ENCODE results near the gene ABL1.

Gene ABL1

GRCh38 chr9:130930804-130931349 is 95.8 kb downstream of the ABL1 start:
- Histone ChIP-seq H3K4me3 (ENCODE audit: low read length) (no peak overlapping the region), H3K4me2 (ENCODE audit: low read depth, low read length) (no peak overlapping the region), H3K9me3 (replicated peaks; ENCODE audit: insufficient read depth, low read length) (no peaks in the 10 kb centered on the region), H3F3A (ENCODE audit: insufficient read depth, low read length) (no peaks in the 10 kb centered on the region), H3K27me3 (replicated peaks; ENCODE audit: insufficient read depth, low read length) (peaks cover 97% of the 10 kb centered on the region), H3K27ac (ENCODE audit: low read length) (no peak overlapping the region), H4K20me1 (ENCODE audit: insufficient read depth, low read length) (no peaks in the 10 kb centered on the region), H3K4me1 (ENCODE audit: low read length) (no peaks in the 10 kb centered on the region), H2AFZ (ENCODE audit: low read length) (no peak overlapping the region), H3K79me2 (ENCODE audit: low read length) (no peaks in the 10 kb centered on the region), H3K9me2 (replicated peaks; ENCODE audit: insufficient read depth, low read length) (no peaks in the 10 kb centered on the region), H3K9ac (ENCODE audit: low read length) (no peak overlapping the region), H3K36me3 (replicated peaks; ENCODE audit: insufficient read depth, low read length) (no peaks in the 10 kb centered on the region)
- TF ChIP-seq CTCF (IDR thresholded peaks at IDR 0.05; ENCODE audit: low read length), result no peak
- TF ChIP-seq EZH2phosphoT487 (IDR thresholded peaks at IDR 0.05; ENCODE audit: low read length), result no peak
- no peak for TF ChIP-seq EZH2 (optimal IDR thresholded peaks at IDR 0.05; ENCODE audit: low read depth, low read length)
- DNase-seq, result no peak

- Histone ChIP-seq H4K20me1 (ENCODE audit: insufficient read depth, low read length) (no peaks in the 10 kb centered on the region), H3K4me2 (ENCODE audit: low read depth, low read length) (no peak overlapping the region), H3K9me3 (replicated peaks; ENCODE audit: insufficient read depth, low read length) (no peaks in the 10 kb centered on the region), H3K36me3 (replicated peaks; ENCODE audit: insufficient read depth, low read length) (no peaks in the 10 kb centered on the region), H3K4me1 (ENCODE audit: low read length) (no peaks in the 10 kb centered on the region), H3K79me2 (ENCODE audit: low read length) (no peaks in the 10 kb centered on the region), H3K9me2 (replicated peaks; ENCODE audit: insufficient read depth, low read length) (no peaks in the 10 kb centered on the region), H3K27me3 (replicated peaks; ENCODE audit: insufficient read depth, low read length) (peaks cover 97% of the 10 kb centered on the region), H3K27ac (ENCODE audit: low read length) (no peak overlapping the region), H3K9ac (ENCODE audit: low read length) (no peak overlapping the region), H3K4me3 (ENCODE audit: low read length) (no peak overlapping the region), H3F3A (ENCODE audit: insufficient read depth, low read length) (no peaks in the 10 kb centered on the region), H2AFZ (ENCODE audit: low read length) (no peak overlapping the region)
- no peak for DNase-seq
- no peak for TF ChIP-seq CTCF (IDR thresholded peaks at IDR 0.05; ENCODE audit: low read length)
- no peak for TF ChIP-seq EZH2 (optimal IDR thresholded peaks at IDR 0.05; ENCODE audit: low read depth, low read length)
- TF ChIP-seq EZH2phosphoT487 (IDR thresholded peaks at IDR 0.05; ENCODE audit: low read length), result no peak
These were observed 96.6 kb downstream of the ABL1 start for GRCh38 chr9:130931508-130932254.

GRCh38 chr9:130932255-130933079 is 97.4 kb downstream of the ABL1 start:
- no peak overlapping the region for H3K4me3 ChIP-seq (ENCODE audit: low read length)
- no peaks in the 10 kb centered on the region for H3K36me3 ChIP-seq (replicated peaks; ENCODE audit: insufficient read depth, low read length)
- H3K9me2 ChIP-seq (replicated peaks; ENCODE audit: insufficient read depth, low read length), result no peaks in the 10 kb centered on the region
- DNase-seq, result no peak
- H3K27ac ChIP-seq (ENCODE audit: low read length), result no peak overlapping the region
- no peak for TF ChIP-seq EZH2phosphoT487 (IDR thresholded peaks at IDR 0.05; ENCODE audit: low read length)
- TF ChIP-seq CTCF (IDR thresholded peaks at IDR 0.05; ENCODE audit: low read length), result no peak
- TF ChIP-seq EZH2 (optimal IDR thresholded peaks at IDR 0.05; ENCODE audit: low read depth, low read length), result no peak
- no peaks in the 10 kb centered on the region for H3F3A ChIP-seq (ENCODE audit: insufficient read depth, low read length)
- no peaks in the 10 kb centered on the region for H3K9me3 ChIP-seq (replicated peaks; ENCODE audit: insufficient read depth, low read length)
- H3K4me2 ChIP-seq (ENCODE audit: low read depth, low read length), result no peak overlapping the region
- H4K20me1 ChIP-seq (ENCODE audit: insufficient read depth, low read length), result no peaks in the 10 kb centered on the region
- H3K27me3 ChIP-seq (replicated peaks; ENCODE audit: insufficient read depth, low read length), result peaks cover 97% of the 10 kb centered on the region
- no peaks in the 10 kb centered on the region for H3K4me1 ChIP-seq (ENCODE audit: low read length)
- no peak overlapping the region for H3K9ac ChIP-seq (ENCODE audit: low read length)
- no peak overlapping the region for H2AFZ ChIP-seq (ENCODE audit: low read length)
- H3K79me2 ChIP-seq (ENCODE audit: low read length), result no peaks in the 10 kb centered on the region
